Activated B cell treated with CpG ODN at 0.5 μM for 24 hours (primary cell): ENCODE results near the gene ANKRD34A. TPM values are rescaled to one million over a fixed set of nuclear protein-coding genes. Genes with fewer than 3 reads are reported as not detected.

Experiments used
- ATAC-seq: fragments of 200-7000 bp; cut with Tn5 transposase; one replicate; pipeline ENCODE4 v1.10.0; 2021; ENCODE audit warnings: low read depth, mild to moderate bottlenecking, moderate library complexity
- CTCF ChIA-PET: fragments of 350-600 bp; sonication (Branson Sonifier 250); formaldehyde crosslinking; loops from one replicate; lab custom pipeline; 2021; ENCODE audit warnings: antibody characterized with exemption; lab: Charles Lee
- POLR2A ChIA-PET: fragments of 350-600 bp; sonication (Branson Sonifier 250); formaldehyde crosslinking; loops from one replicate; lab custom pipeline; 2021; ENCODE audit warnings: antibody characterized with exemption; lab: Charles Lee
- DNase-seq: peaks from one replicate; pipeline ENCODE4 v3.0.0; 2022
- H3K27ac Mint-ChIP-seq: one replicate; pipeline ENCODE4 v1.8.0; 2020; ENCODE audit warnings: mixed read lengths
- H3K27me3 Mint-ChIP-seq: one replicate; pipeline ENCODE4 v1.8.0; 2021; ENCODE audit warnings: mixed read lengths
- H3K36me3 Mint-ChIP-seq: one replicate; pipeline ENCODE4 v1.8.0; 2021; ENCODE audit warnings: low read depth, mixed read lengths
- H3K4me1 Mint-ChIP-seq: one replicate; pipeline ENCODE4 v1.8.0; 2021; ENCODE audit warnings: mixed read lengths
- H3K4me3 Mint-ChIP-seq: one replicate; pipeline ENCODE4 v1.8.0; 2020; ENCODE audit warnings: mild to moderate bottlenecking, mixed read lengths
- H3K9me3 Mint-ChIP-seq: one replicate; pipeline ENCODE4 v1.8.0; 2020; ENCODE audit warnings: mixed read lengths
- intact Hi-C: fragments of 100-400 bp; cut with micrococcal nuclease; formaldehyde crosslinking; loops from one replicate; pipeline ENCODE4 v1.15.1; 2024
- total RNA-seq: library from RNA; stranded (reverse); gene quantifications from 2 replicates; pipeline ENCODE4 v1.2.3, GENCODE V29; 2022
- TF ChIP-seq, protein P1 (sequence below): fragments of 200-600 bp; IDR thresholded peaks from one replicate; pipeline ENCODE4 v1.8.0; 2022; ENCODE audit warnings: antibody characterized with exemption, mild to moderate bottlenecking

ANKRD34A gene
- total RNA-seq, 1 donor from 2014 or later: 1.4 TPM

DNA sequence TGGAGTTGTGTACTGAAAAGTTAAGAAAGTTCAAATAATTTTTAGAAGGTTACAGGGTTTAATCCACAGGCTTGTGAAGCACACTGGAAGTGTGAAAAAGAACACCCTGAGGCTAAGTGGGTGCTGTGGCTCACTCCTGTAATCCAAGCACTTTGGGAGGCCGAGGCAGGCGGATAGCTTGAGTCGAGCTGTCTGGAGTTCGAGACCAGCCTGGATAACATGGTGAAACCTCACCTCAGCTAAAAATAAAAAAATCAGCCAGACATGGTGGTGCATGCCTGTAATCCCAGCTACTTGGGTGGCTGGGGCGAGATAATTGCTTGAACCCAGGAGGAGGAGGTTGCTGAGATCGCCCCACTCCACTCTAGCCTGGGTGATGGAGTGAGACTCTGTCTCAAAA lies 22.2 kb upstream of the ANKRD34A start:
- Mint-ChIP-seq H3K4me3 (no peak overlapping the region), H3K27me3 (no peaks in the 10 kb centered on the region), H3K36me3 (peaks cover 1% of the 10 kb centered on the region), H3K4me1 (peaks cover 52% of the 10 kb centered on the region), H3K27ac (no peak overlapping the region), H3K9me3 (no peaks in the 10 kb centered on the region)
- intact Hi-C loops: no loop called here
- ATAC-seq: no peak
- ChIA-PET CTCF (no interaction called here), POLR2A (interaction anchor here (1.1 to 13.5 kb wide), 6 partner anchors 7 to 65 kb away, joined by 3 to 579 read pairs (median 4); partner anchors contain the start of gene TXNIP)
- no peak for DNase-seq
- TF ChIP-seq, protein P1, sequence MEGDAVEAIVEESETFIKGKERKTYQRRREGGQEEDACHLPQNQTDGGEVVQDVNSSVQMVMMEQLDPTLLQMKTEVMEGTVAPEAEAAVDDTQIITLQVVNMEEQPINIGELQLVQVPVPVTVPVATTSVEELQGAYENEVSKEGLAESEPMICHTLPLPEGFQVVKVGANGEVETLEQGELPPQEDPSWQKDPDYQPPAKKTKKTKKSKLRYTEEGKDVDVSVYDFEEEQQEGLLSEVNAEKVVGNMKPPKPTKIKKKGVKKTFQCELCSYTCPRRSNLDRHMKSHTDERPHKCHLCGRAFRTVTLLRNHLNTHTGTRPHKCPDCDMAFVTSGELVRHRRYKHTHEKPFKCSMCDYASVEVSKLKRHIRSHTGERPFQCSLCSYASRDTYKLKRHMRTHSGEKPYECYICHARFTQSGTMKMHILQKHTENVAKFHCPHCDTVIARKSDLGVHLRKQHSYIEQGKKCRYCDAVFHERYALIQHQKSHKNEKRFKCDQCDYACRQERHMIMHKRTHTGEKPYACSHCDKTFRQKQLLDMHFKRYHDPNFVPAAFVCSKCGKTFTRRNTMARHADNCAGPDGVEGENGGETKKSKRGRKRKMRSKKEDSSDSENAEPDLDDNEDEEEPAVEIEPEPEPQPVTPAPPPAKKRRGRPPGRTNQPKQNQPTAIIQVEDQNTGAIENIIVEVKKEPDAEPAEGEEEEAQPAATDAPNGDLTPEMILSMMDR: no peak

DNA sequence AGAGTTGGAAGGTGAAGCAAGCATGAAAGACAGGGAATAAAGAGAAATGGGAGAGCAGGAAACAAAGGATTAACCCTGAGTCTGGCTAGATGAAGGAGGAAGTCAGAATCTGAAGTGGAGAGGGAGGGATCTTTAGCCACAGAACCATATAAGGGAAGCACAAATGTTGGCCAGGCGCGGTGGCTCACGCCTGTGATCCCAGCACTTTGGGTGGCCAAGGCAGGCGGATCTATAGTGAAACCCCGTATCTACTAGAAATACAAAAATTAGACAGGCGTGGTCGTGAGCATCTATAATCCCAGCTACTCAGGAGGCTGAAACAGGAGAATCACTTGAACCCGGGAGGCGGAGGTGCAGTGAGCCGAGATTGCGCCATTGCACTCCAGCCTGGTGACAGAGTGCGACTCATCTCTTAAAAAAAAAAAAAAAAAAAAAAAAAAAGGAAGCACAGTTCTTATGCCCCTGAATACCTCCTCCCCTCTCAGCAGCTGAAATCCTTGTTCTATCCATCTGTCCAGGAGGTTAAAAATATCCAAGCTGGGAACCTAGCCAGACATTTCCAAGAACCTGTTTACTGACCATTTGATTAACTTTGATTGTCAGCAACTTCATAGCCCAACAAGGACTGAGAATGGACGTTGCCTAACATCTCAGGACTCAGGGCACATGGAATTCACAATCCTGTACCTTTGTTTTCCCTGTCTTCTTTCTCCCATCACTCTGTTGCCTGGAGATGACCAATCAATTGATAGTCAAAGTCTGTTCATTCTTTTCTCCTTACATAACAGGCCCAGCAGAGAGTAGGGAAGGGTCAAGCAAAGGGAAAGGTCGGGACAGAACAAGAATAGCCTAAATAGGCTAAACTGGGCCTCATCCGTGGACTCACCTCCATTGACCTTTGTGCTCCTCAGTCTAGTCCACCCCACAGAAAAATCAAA lies 21.4 kb upstream of the ANKRD34A start:
- Mint-ChIP-seq H3K4me3 (peak overlapping the region; percentile 28), H3K36me3 (no peaks in the 10 kb centered on the region), H3K27me3 (no peaks in the 10 kb centered on the region), H3K4me1 (peaks cover 44% of the 10 kb centered on the region), H3K27ac (peak overlapping the region; percentile 88), H3K9me3 (no peaks in the 10 kb centered on the region)
- POLR2A ChIA-PET: interaction anchor here (1.1 to 13.5 kb wide), 4 partner anchors 8 to 52 kb away, joined by 3 to 579 read pairs (median 4); partner anchors contain the start of gene TXNIP
- TF ChIP-seq, protein P1: no peak
- DNase-seq (no peak), ATAC-seq (no peak)
- intact Hi-C loops: no loop called here
- CTCF ChIA-PET: interaction anchor here (0.6 kb wide), 1 partner anchor 20 kb away, joined by 3 read pairs; no protein-coding TSS in a partner anchor

DNA sequence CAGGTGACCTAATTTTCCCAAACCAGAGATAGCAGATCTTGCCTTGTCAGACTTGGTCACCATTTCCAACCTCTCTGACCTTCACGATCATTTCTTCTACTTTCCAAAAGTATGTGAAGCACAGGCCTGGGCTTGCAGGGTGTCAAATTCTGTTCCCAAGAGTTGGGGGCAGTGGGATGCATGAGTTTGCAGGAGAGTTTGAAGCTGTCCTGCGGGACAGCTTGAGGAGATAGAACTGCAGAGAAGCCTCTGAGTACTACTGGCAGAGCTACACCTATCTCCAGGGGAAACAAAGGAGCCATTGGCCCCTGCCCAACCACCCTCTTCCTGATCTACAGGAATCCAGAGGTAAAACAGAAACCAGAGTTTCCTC lies 20.7 kb upstream of the ANKRD34A start:
- POLR2A ChIA-PET: interaction anchor here (0.6 to 13.5 kb wide), 5 partner anchors 8 to 126 kb away, joined by 3 to 579 read pairs (median 3); partner anchors contain the start of genes PIAS3, RBM8A and TXNIP
- ATAC-seq: no peak
- H3K4me3 Mint-ChIP-seq: peak overlapping the region; percentile 28
- H3K9me3 Mint-ChIP-seq: no peaks in the 10 kb centered on the region
- H3K4me1 Mint-ChIP-seq: peaks cover 38% of the 10 kb centered on the region
- H3K27ac Mint-ChIP-seq: peak overlapping the region; percentile 88
- TF ChIP-seq, protein P1: no peak
- H3K27me3 Mint-ChIP-seq: no peaks in the 10 kb centered on the region
- DNase-seq: no peak
- CTCF ChIA-PET: interaction anchor here (0.6 kb wide), 1 partner anchor 21 kb away, joined by 3 read pairs; no protein-coding TSS in a partner anchor
- H3K36me3 Mint-ChIP-seq: no peaks in the 10 kb centered on the region
- intact Hi-C loops: no loop called here

DNA sequence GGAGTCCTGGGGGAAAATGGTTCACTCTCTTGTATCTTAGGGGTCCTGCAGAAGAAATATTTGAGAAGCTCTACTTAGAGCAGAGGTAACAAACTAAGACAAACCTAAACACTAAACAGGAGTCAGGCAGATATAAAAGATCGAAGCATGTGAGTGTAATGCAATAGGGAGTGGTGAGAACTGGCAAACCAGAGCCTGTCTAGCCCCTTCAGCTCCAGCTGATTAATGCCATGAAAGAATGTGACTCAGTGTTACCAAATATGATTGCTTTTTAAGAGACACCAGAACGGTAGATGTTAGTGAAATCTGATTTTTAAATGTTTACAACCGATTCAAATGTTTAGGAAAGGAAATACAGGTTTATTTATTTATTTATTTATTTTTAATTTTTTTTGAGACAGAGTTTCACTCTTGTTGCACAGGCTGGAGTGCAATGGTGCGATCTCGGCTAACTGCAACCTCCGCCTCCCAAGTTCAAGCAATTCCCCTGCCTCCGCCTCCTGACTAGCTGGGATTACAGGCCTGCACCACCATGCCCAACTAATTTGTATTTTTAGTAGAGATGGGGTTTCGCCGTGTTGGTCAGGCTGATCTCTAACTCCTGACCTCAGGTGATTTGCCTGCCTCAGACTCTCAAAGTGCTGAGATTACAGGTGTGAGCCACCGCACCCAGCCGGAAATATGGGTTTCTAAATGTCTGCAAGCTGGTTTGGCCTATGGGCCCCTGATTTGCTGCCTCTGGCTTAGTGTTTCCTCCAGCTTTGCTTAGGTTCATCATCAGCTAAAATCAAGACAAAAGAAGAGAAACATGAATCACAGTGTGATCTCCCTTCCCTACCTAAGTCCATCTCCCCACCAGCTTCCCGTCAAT lies 19.8 kb upstream of the ANKRD34A start:
- no peak for ATAC-seq
- Mint-ChIP-seq H3K27ac (peak overlapping the region; percentile 88), H3K4me3 (no peak overlapping the region), H3K36me3 (no peaks in the 10 kb centered on the region), H3K27me3 (no peaks in the 10 kb centered on the region), H3K9me3 (no peaks in the 10 kb centered on the region), H3K4me1 (peaks cover 36% of the 10 kb centered on the region)
- CTCF ChIA-PET: interaction anchor here (0.9 kb wide), 1 partner anchor 13 kb away, joined by 3 read pairs; no protein-coding TSS in a partner anchor
- DNase-seq: no peak
- POLR2A ChIA-PET: interaction anchor here (0.6 to 13.5 kb wide), 6 partner anchors 9 to 160 kb away, joined by 3 to 579 read pairs (median 3); partner anchors contain the start of genes PIAS3, RBM8A and TXNIP
- intact Hi-C loops: no loop called here
- TF ChIP-seq, protein P1: no peak
